HepG2 (cell line): ENCODE measurements around the gene EMP2. TPM values are rescaled to one million over a fixed set of nuclear protein-coding genes. Genes with fewer than 3 reads are reported as not detected.

Experiments used
- ATAC-seq: fragments of 200-7000 bp; cut with Tn5 transposase; 3 replicates; pipeline ENCODE4 v1.9.1; 2020; ENCODE audit warnings: mild to moderate bottlenecking, moderate library complexity
- BruUV-seq: library from RNA; stranded (reverse); fragments of 400-500 nt; replicated peaks from 2 replicates; lab custom pipeline; 2021; lab: Mats Ljungman, UMichigan
- CTCF ChIA-PET: fragments of 300-600 bp; formaldehyde crosslinking; extraction: SDS; loops from one replicate; lab custom pipeline; 2021; ENCODE audit warnings: low total read pairs, inconsistent platforms, low intra/inter-chr PET ratio; lab: Yijun Ruan, JAX
- POLR2A ChIA-PET: fragments of 350-600 bp; sonication (Branson Sonifier 250); formaldehyde crosslinking; loops from one replicate; lab custom pipeline; 2020; ENCODE audit warnings: antibody characterized with exemption, inconsistent platforms; lab: Yijun Ruan, JAX
- DNase-seq: peaks from one replicate; pipeline ENCODE4 v3.0.0-alpha.2; 2015; ENCODE audit warnings: low spot score
- FAIRE-seq: peaks from 3 replicates; lab custom pipeline; 2011; peaks lifted over from hg19 to GRCh38; lab: Jason Lieb, UNC
- H2AFZ ChIP-seq: one replicate; pipeline ENCODE4 v1.6.1; 2011; ENCODE audit warnings: low read length, inconsistent platforms
- H3K27ac ChIP-seq: fragments of 300-600 bp; 3 replicates; pipeline ENCODE4 v1.8.0; 2011; ENCODE audit warnings: mixed run types, mild to moderate bottlenecking, mixed read lengths, low read length, inconsistent platforms; ENCODE audit not compliant: insufficient read depth; ENCODE audit errors: extremely low read length
- H3K27me3 ChIP-seq, 2 experiments: fragments of 200-600 bp in 1 of 2; 2 replicates in 1 of 2; 3 replicates in 1 of 2; pipeline versions ENCODE4 v1.6.0 to v1.8.0; 2011; ENCODE audit warnings: low read length in 2 of 2, mild to moderate bottlenecking in 2 of 2, moderate library complexity in 2 of 2, inconsistent platforms in 1 of 2; ENCODE audit not compliant: insufficient read depth in 2 of 2, control insufficient read depth in 1 of 2
- H3K36me3 ChIP-seq, 2 experiments: fragments of 200-600 bp in 1 of 2; replicated peaks in 1 of 2; 2 replicates in 1 of 2; 3 replicates in 1 of 2; pipeline versions ENCODE4 v1.5.1 to v1.8.0; 2011; ENCODE audit warnings: low read length in 2 of 2, inconsistent platforms in 1 of 2; ENCODE audit not compliant: insufficient read depth in 2 of 2, control insufficient read depth in 1 of 2
- H3K4me1 ChIP-seq: 2 replicates; pipeline ENCODE4 v1.5.1; 2012; ENCODE audit warnings: low read length, inconsistent platforms; ENCODE audit not compliant: insufficient read depth
- H3K4me2 ChIP-seq: 2 replicates; pipeline ENCODE4 v1.6.0; 2011; ENCODE audit warnings: low read depth, low read length, inconsistent platforms
- H3K4me3 ChIP-seq, 3 experiments: fragments of 200-600 bp in 1 of 3; sonication (generic), shearing (Covaris generic) in 1 of 3; replicated peaks in 1 of 3; 2 replicates each; pipeline ENCODE4 v1.5.1; 2011 to 2016; ENCODE audit warnings: low read length in 3 of 3, inconsistent platforms in 2 of 3, low read depth in 2 of 3, mild to moderate bottlenecking in 2 of 3, control low read depth in 1 of 3, mixed read lengths in 1 of 3; ENCODE audit not compliant: insufficient read depth in 1 of 3
- H3K79me2 ChIP-seq: one replicate; pipeline ENCODE4 v1.6.1; 2011; ENCODE audit warnings: low read length, inconsistent platforms; ENCODE audit not compliant: insufficient read depth
- H3K9ac ChIP-seq: 2 replicates; pipeline ENCODE4 v1.6.0; 2011; ENCODE audit warnings: mild to moderate bottlenecking, low read depth, low read length, inconsistent platforms; ENCODE audit not compliant: insufficient read depth
- H3K9me3 ChIP-seq: 2 replicates; pipeline ENCODE4 v1.5.1; 2012; ENCODE audit warnings: mild to moderate bottlenecking, low read length
- H4K20me1 ChIP-seq: 2 replicates; pipeline ENCODE4 v1.6.0; 2011; ENCODE audit warnings: inconsistent platforms, mild to moderate bottlenecking, low read length, moderate library complexity; ENCODE audit not compliant: insufficient read depth
- ARID2 ChIP-seq: sonication (generic); formaldehyde crosslinking; IDR thresholded peaks from 2 replicates; pipeline ENCODE4 v1.8.1; 2022; ENCODE audit warnings: mild to moderate bottlenecking, missing genetic modification reagents, borderline replicate concordance
- BRCA1 ChIP-seq: sonication (generic); formaldehyde crosslinking; IDR thresholded peaks from 2 replicates; pipeline ENCODE4 v1.4.0; 2020; ENCODE audit warnings: missing genetic modification reagents
- DPF2 ChIP-seq: sonication (generic); formaldehyde crosslinking; IDR thresholded peaks from 2 replicates; pipeline ENCODE4 v1.4.0; 2020; ENCODE audit warnings: mild to moderate bottlenecking, low read depth, missing genetic modification reagents, borderline replicate concordance
- GABPB1 ChIP-seq: IDR thresholded peaks from 2 replicates; pipeline ENCODE4 v1.6.1; 2016; ENCODE audit warnings: mild to moderate bottlenecking, missing genetic modification reagents, moderate library complexity, missing compliant biosample characterization
- HOXA7 ChIP-seq: sonication (generic); formaldehyde crosslinking; IDR thresholded peaks from 2 replicates; pipeline ENCODE4 v1.8.1; 2022; ENCODE audit warnings: mild to moderate bottlenecking, missing genetic modification reagents, moderate library complexity
- MAFG ChIP-seq: sonication (generic); formaldehyde crosslinking; IDR thresholded peaks from 2 replicates; pipeline ENCODE4 v1.5.1; 2020; ENCODE audit warnings: mild to moderate bottlenecking, missing genetic modification reagents
- SOX5 ChIP-seq: IDR thresholded peaks from 2 replicates; pipeline ENCODE4 v1.6.1; 2016; ENCODE audit warnings: borderline replicate concordance
- TRIM24 ChIP-seq: sonication (generic); formaldehyde crosslinking; IDR thresholded peaks from 2 replicates; pipeline ENCODE4 v1.8.0; 2022; ENCODE audit warnings: mild to moderate bottlenecking, missing genetic modification reagents
- YEATS4 ChIP-seq: sonication (generic); formaldehyde crosslinking; IDR thresholded peaks from 2 replicates; pipeline ENCODE4 v1.4.0; 2020; ENCODE audit warnings: missing genetic modification reagents, borderline replicate concordance
- ZKSCAN1 ChIP-seq: fragments of 150-350 bp; IDR thresholded peaks from 2 replicates; pipeline ENCODE4 v1.6.1; 2014; ENCODE audit warnings: low read length
- ZNF564 ChIP-seq: sonication (generic); formaldehyde crosslinking; IDR thresholded peaks from 2 replicates; pipeline ENCODE4 v1.8.1; 2023; ENCODE audit warnings: mild to moderate bottlenecking, missing genetic modification reagents
- WGBS: methylation state at CpG from one replicate; pipeline ENCODE4 v1.1.6; 2017; ENCODE audit warnings: low lambda C conversion rate; 5-methylcytosine and 5-hydroxymethylcytosine counted together
- in situ Hi-C: cut with HindIII; loops from 2 replicates; pipeline ENCODE4 v1.10.0; 2017; ENCODE audit warnings: low pct_unique_long_range_greater_than_20kb; ENCODE audit not compliant: extremely low pct_ligation_motif_present
- intact Hi-C: fragments of 100-400 bp; cut with micrococcal nuclease; formaldehyde crosslinking; loops from one replicate; pipeline ENCODE4 v1.10.0; 2022; ENCODE audit not compliant: unreplicated experiment
- polyA plus RNA-seq, 8 experiments: library from polyadenylated mRNA; depleted of rRNA in 3 of 8; stranded (reverse) in 7 of 8; unstranded in 1 of 8; fragments of >200 nt; fragmentation: Illumina TruSeq in 4 of 8; extraction: Trizol in 4 of 8; gene quantifications; 2 replicates each; pipeline versions ENCODE4 v1.2.1 to v1.2.3, GENCODE V29; 2011 to 2016; ENCODE audit warnings: low read depth in 4 of 8, missing spikeins in 1 of 8, mixed read lengths in 1 of 8; ENCODE audit not compliant: insufficient read depth in 1 of 8
- total RNA-seq, 5 experiments: library from RNA; depleted of rRNA; stranded (reverse); fragments of >200 nt; fragmentation: Illumina TruSeq; extraction: Trizol; gene quantifications; 2 replicates each; pipeline ENCODE4 v1.2.3, GENCODE V29; 2016; ENCODE audit warnings: low read depth in 1 of 5
- TF ChIP-seq, protein P1 (sequence below): sonication (generic); formaldehyde crosslinking; IDR thresholded peaks from 2 replicates; pipeline ENCODE4; 2020; ENCODE audit warnings: missing genetic modification reagents, mild to moderate bottlenecking, borderline replicate concordance
- TF ChIP-seq, protein P2 (sequence below): IDR thresholded peaks from 2 replicates; pipeline ENCODE4 v1.6.1; 2016; ENCODE audit warnings: missing compliant biosample characterization, missing genetic modification reagents, borderline replicate concordance

EMP2 gene
- total and polyA plus RNA-seq, 2 of the 13 experiments (the other 11 are each of a cell fraction or from before 2014, with no cell fraction given) = 24.6 to 91.2 TPM

DNA sequence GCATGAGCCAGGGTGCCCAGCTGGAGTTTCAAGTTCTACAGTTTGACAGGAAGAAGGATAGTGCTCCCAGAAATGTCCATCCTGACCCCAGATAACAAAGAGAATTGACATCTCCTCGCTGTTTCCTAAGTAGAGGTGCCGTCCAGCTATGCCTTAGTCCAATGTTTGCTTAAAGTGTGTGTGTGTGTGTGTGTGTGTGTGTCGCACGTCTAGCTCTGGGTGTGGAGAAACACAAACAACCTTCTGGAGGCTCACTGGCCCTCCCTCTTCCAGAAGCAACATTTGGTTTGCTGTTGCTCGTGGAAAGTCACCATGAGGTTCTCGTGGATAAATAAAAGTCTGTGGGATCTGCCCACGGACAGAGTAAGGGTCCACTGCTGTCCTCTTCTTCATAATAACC, 22.1 kb downstream of the EMP2 start:
- Histone ChIP-seq H3K27me3 (no peaks in the 10 kb centered on the region), H3K36me3 (no peaks in the 10 kb centered on the region; a peak in 2 of 5 replicates), H3K9ac (no peak overlapping the region), H3K9me3 (peaks cover 5% of the 10 kb centered on the region; the same call in 1 of the 2 replicates), H3K4me2 (no peak overlapping the region), H3K4me3 (no peak overlapping the region), H3K4me1 (peaks cover 20% of the 10 kb centered on the region), H4K20me1 (peaks cover 53% of the 10 kb centered on the region), H2AFZ (no peak overlapping the region), H3K79me2 (peaks cover 9% of the 10 kb centered on the region), H3K27ac (no peak overlapping the region)
- BruUV-seq = no TSS peak
- POLR2A ChIA-PET = interaction anchor here (0.6 kb wide), 1 partner anchor 1481 kb away, joined by 4 read pairs; no protein-coding TSS in a partner anchor
- TF ChIP-seq BRCA1 (no peak), SOX5 (CRISPR knock-in tag) (no peak), YEATS4 (CRISPR knock-in tag) (no peak), ZNF564 (no peak), ARID2 (CRISPR knock-in tag) (no peak), DPF2 (no peak), GABPB1 (CRISPR knock-in tag) (no peak), TRIM24 (no peak), HOXA7 (CRISPR knock-in tag) (no peak), MAFG (CRISPR knock-in tag) (no peak), ZKSCAN1 (no peak)
- TF ChIP-seq, protein P1, sequence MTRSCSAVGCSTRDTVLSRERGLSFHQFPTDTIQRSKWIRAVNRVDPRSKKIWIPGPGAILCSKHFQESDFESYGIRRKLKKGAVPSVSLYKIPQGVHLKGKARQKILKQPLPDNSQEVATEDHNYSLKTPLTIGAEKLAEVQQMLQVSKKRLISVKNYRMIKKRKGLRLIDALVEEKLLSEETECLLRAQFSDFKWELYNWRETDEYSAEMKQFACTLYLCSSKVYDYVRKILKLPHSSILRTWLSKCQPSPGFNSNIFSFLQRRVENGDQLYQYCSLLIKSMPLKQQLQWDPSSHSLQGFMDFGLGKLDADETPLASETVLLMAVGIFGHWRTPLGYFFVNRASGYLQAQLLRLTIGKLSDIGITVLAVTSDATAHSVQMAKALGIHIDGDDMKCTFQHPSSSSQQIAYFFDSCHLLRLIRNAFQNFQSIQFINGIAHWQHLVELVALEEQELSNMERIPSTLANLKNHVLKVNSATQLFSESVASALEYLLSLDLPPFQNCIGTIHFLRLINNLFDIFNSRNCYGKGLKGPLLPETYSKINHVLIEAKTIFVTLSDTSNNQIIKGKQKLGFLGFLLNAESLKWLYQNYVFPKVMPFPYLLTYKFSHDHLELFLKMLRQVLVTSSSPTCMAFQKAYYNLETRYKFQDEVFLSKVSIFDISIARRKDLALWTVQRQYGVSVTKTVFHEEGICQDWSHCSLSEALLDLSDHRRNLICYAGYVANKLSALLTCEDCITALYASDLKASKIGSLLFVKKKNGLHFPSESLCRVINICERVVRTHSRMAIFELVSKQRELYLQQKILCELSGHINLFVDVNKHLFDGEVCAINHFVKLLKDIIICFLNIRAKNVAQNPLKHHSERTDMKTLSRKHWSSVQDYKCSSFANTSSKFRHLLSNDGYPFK (CRISPR knock-in tag) = no peak
- TF ChIP-seq, protein P2, sequence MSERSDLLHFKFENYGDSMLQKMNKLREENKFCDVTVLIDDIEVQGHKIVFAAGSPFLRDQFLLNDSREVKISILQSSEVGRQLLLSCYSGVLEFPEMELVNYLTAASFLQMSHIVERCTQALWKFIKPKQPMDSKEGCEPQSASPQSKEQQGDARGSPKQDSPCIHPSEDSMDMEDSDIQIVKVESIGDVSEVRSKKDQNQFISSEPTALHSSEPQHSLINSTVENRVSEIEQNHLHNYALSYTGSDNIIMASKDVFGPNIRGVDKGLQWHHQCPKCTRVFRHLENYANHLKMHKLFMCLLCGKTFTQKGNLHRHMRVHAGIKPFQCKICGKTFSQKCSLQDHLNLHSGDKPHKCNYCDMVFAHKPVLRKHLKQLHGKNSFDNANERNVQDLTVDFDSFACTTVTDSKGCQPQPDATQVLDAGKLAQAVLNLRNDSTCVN (CRISPR knock-in tag) = no peak
- CTCF ChIA-PET = no interaction called here
- in situ Hi-C loops = no loop called here
- FAIRE-seq = no peak
- WGBS = 88% methylated on average over 7 of the region's 7 CpGs
- DNase-seq = no peak
- no peak for ATAC-seq
- intact Hi-C loops = no loop called here
